Measurements from ENCODE around the gene DNAJC5G. TPM values are rescaled to one million over a fixed set of nuclear protein-coding genes. Genes with fewer than 3 reads are reported as not detected.
"Not testable (repeated sequence)": the region's sequence is repeated elsewhere in the genome, so short reads cannot be mapped to it uniquely, and the experiment has no call there.

The DNAJC5G gene
- total RNA-seq, 1 experiment from 2014 or later, result not detected

- Histone ChIP-seq H3K4me3 (no peak overlapping the region), H3K27ac (no peak overlapping the region), H3K4me1 (replicated peaks; ENCODE audit: insufficient read depth) (no peaks in the 10 kb centered on the region), H3F3A (ENCODE audit: insufficient read depth, low read depth) (no peaks in the 10 kb centered on the region), H3K9me2 (ENCODE audit: insufficient read depth) (no peaks in the 10 kb centered on the region), H3K36me3 (ENCODE audit: low read depth) (no peaks in the 10 kb centered on the region), H3K9me3 (ENCODE audit: insufficient read depth, low read depth) (no peaks in the 10 kb centered on the region), H3K79me2 (ENCODE audit: low read depth) (no peaks in the 10 kb centered on the region), H3K27me3 (ENCODE audit: insufficient read depth, low read depth) (no peaks in the 10 kb centered on the region), H3K4me2 (no peak overlapping the region), H2AFZ (no peak overlapping the region), H4K20me1 (ENCODE audit: insufficient read depth) (no peaks in the 10 kb centered on the region)
- ChIA-PET POLR2A (ENCODE audit: unreplicated experiment) (interaction anchor here (0.6 to 0.7 kb wide), 2 partner anchors 41 to 45 kb away, joined by 4 to 5 read pairs; no protein-coding TSS in a partner anchor), CTCF (no interaction called here)
- no TSS peak for BruUV-seq (replicated peaks)
- DNase-seq, result no peak
- intact Hi-C loops (cut with micrococcal nuclease; ENCODE audit: unreplicated experiment), result no loop called here
- TF ChIP-seq, protein P1, sequence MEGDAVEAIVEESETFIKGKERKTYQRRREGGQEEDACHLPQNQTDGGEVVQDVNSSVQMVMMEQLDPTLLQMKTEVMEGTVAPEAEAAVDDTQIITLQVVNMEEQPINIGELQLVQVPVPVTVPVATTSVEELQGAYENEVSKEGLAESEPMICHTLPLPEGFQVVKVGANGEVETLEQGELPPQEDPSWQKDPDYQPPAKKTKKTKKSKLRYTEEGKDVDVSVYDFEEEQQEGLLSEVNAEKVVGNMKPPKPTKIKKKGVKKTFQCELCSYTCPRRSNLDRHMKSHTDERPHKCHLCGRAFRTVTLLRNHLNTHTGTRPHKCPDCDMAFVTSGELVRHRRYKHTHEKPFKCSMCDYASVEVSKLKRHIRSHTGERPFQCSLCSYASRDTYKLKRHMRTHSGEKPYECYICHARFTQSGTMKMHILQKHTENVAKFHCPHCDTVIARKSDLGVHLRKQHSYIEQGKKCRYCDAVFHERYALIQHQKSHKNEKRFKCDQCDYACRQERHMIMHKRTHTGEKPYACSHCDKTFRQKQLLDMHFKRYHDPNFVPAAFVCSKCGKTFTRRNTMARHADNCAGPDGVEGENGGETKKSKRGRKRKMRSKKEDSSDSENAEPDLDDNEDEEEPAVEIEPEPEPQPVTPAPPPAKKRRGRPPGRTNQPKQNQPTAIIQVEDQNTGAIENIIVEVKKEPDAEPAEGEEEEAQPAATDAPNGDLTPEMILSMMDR (conservative IDR thresholded peaks at IDR 0.05), result no peak
- TF ChIP-seq EZH2 (IDR thresholded peaks at IDR 0.05; ENCODE audit: low read depth), result no peak
Observed at GRCh38 chr2:27271631-27272340, 3.4 kb upstream of the DNAJC5G start.

- BruUV-seq (replicated peaks); H3K36me3 ChIP-seq (ENCODE audit: low read depth): not testable (repeated sequence)
- POLR2A ChIA-PET (ENCODE audit: unreplicated experiment), result interaction anchor here (0.6 to 0.7 kb wide), 2 partner anchors 21 to 40 kb away, joined by 3 to 5 read pairs; no protein-coding TSS in a partner anchor
Observed at GRCh38 chr2:27272537-27273522, 2.4 kb upstream of the DNAJC5G start.

DNA sequence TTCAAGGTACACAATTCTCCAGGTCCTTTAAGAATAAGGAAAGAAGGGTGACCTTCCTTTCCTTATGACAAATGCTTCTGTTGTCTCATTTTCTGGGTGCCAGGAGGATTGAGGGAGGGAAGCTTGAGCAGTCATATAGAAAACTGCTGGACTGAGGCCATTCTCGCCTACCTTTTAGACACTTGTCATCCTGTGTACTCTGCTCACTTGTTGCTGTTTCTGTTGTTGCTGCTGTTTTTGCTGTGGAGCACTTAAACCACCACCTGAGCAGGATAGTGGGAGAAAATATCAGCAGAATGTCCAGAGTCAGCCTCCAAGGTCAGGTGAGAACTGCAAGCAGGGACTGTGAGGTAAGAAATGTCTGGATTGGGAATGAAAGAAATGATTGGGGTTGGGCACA lies 2.8 kb downstream of the DNAJC5G start:
- intact Hi-C loops (cut with micrococcal nuclease; ENCODE audit: unreplicated experiment), result no loop called here
- TF ChIP-seq EZH2 (IDR thresholded peaks at IDR 0.05; ENCODE audit: low read depth), result no peak
- TF ChIP-seq, protein P1 (conservative IDR thresholded peaks at IDR 0.05), result no peak
- H2AFZ ChIP-seq, result no peak overlapping the region
- peaks cover 19% of the 10 kb centered on the region; the same call in 1 of the 2 replicates for H3F3A ChIP-seq (ENCODE audit: insufficient read depth, low read depth)
- H3K9me3 ChIP-seq (ENCODE audit: insufficient read depth, low read depth), result no peaks in the 10 kb centered on the region
- no peak for DNase-seq
- H3K9me2 ChIP-seq (ENCODE audit: insufficient read depth), result no peaks in the 10 kb centered on the region
- H3K79me2 ChIP-seq (ENCODE audit: low read depth), result no peaks in the 10 kb centered on the region
- ChIA-PET CTCF (interaction anchor here (0.6 kb wide), 1 partner anchor 31 kb away, joined by 3 read pairs; no protein-coding TSS in a partner anchor), POLR2A (ENCODE audit: unreplicated experiment) (no interaction called here)
- no peak overlapping the region for H3K27ac ChIP-seq
- no peaks in the 10 kb centered on the region for H3K27me3 ChIP-seq (ENCODE audit: insufficient read depth, low read depth)
- no TSS peak for BruUV-seq (replicated peaks)
- no peak overlapping the region for H3K4me2 ChIP-seq
- H4K20me1 ChIP-seq (ENCODE audit: insufficient read depth), result no peaks in the 10 kb centered on the region
- no peaks in the 10 kb centered on the region for H3K36me3 ChIP-seq (ENCODE audit: low read depth)
- no peak overlapping the region for H3K4me3 ChIP-seq
- H3K4me1 ChIP-seq (replicated peaks; ENCODE audit: insufficient read depth), result peaks cover 22% of the 10 kb centered on the region

More at GRCh38 chr2:27272537-27273522, 2.4 kb upstream of the DNAJC5G start:
- H3F3A ChIP-seq (ENCODE audit: insufficient read depth, low read depth); H3K4me2 ChIP-seq; H3K9me2 ChIP-seq (ENCODE audit: insufficient read depth); H3K27me3 ChIP-seq (ENCODE audit: insufficient read depth, low read depth); H3K9me3 ChIP-seq (ENCODE audit: insufficient read depth, low read depth); H4K20me1 ChIP-seq (ENCODE audit: insufficient read depth); H3K27ac ChIP-seq; H3K4me3 ChIP-seq; H3K4me1 ChIP-seq (replicated peaks; ENCODE audit: insufficient read depth); DNase-seq; H3K79me2 ChIP-seq (ENCODE audit: low read depth); intact Hi-C loops (cut with micrococcal nuclease; ENCODE audit: unreplicated experiment); H2AFZ ChIP-seq: not testable (repeated sequence)
- CTCF ChIA-PET, result interaction anchor here (0.6 kb wide), 1 partner anchor 85 kb away, joined by 15 read pairs; no protein-coding TSS in a partner anchor
